Measurements from ENCODE around the gene TBC1D5. TPM values are rescaled to one million over a fixed set of nuclear protein-coding genes. Genes with fewer than 3 reads are reported as not detected.

TBC1D5 gene
- total RNA-seq, 1 donor from 2014 or later, result 108 TPM

DNA sequence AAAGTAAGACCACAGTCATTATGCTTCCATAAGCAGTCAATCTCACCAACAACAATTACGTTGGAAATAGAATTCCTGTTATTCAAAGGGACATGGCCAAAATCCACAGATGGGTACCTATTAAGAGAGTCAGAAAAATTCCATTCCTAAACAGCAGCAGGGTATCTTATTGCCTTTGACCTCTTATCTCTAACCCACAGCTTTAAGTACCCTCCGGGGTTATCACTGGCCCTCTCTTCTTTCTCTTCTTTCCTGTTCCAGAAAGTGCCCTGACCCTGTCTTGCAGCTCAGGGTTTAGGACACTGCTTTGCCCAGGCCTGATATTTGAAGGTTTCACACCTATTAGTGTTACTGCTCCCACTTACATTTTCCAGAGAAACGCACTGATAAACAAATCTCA lies 428.7 kb downstream of the TBC1D5 start:
- H3F3A ChIP-seq (ENCODE audit: low read depth), result no peaks in the 10 kb centered on the region
- no peak overlapping the region for H3K27ac Mint-ChIP-seq
- no peak overlapping the region for H2AFZ ChIP-seq (replicated peaks)
- no peak overlapping the region for H3K4me3 ChIP-seq
- no peak overlapping the region for H3K4me2 ChIP-seq
- TF ChIP-seq, protein P1, sequence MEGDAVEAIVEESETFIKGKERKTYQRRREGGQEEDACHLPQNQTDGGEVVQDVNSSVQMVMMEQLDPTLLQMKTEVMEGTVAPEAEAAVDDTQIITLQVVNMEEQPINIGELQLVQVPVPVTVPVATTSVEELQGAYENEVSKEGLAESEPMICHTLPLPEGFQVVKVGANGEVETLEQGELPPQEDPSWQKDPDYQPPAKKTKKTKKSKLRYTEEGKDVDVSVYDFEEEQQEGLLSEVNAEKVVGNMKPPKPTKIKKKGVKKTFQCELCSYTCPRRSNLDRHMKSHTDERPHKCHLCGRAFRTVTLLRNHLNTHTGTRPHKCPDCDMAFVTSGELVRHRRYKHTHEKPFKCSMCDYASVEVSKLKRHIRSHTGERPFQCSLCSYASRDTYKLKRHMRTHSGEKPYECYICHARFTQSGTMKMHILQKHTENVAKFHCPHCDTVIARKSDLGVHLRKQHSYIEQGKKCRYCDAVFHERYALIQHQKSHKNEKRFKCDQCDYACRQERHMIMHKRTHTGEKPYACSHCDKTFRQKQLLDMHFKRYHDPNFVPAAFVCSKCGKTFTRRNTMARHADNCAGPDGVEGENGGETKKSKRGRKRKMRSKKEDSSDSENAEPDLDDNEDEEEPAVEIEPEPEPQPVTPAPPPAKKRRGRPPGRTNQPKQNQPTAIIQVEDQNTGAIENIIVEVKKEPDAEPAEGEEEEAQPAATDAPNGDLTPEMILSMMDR (IDR thresholded peaks at IDR 0.05), result no peak
- no peak for TF ChIP-seq EZH2 (IDR thresholded peaks at IDR 0.05)
- TF ChIP-seq EZH2phosphoT487 (IDR thresholded peaks at IDR 0.05), result no peak
- no peak overlapping the region for H3K27ac ChIP-seq
- no peaks in the 10 kb centered on the region for H3K27me3 Mint-ChIP-seq (ENCODE audit: insufficient read depth, low read depth)
- H3K4me1 Mint-ChIP-seq, result no peaks in the 10 kb centered on the region
- no peaks in the 10 kb centered on the region for H3K9me3 Mint-ChIP-seq
- no peaks in the 10 kb centered on the region for H3K27me3 ChIP-seq
- no peaks in the 10 kb centered on the region for H3K9me3 ChIP-seq (ENCODE audit: low read depth)
- H3K36me3 ChIP-seq, result no peaks in the 10 kb centered on the region
- H3K4me1 ChIP-seq, result no peaks in the 10 kb centered on the region
- H3K4me3 Mint-ChIP-seq, result no peak overlapping the region
- no peak for DNase-seq (ENCODE audit: low spot score)
- no peaks in the 10 kb centered on the region for H4K20me1 ChIP-seq (ENCODE audit: low read depth)
- H3K9ac ChIP-seq, result no peak overlapping the region
- H3K36me3 Mint-ChIP-seq, result no peaks in the 10 kb centered on the region
- H3K79me2 ChIP-seq (ENCODE audit: low read depth), result no peaks in the 10 kb centered on the region

GRCh38 chr3:17310983-17311382 lies 431.4 kb downstream of the TBC1D5 start:
- no peaks in the 10 kb centered on the region for H3K36me3 Mint-ChIP-seq
- H3F3A ChIP-seq (ENCODE audit: low read depth), result no peaks in the 10 kb centered on the region
- H3K4me3 ChIP-seq, result no peak overlapping the region
- no peaks in the 10 kb centered on the region for H3K27me3 Mint-ChIP-seq (ENCODE audit: insufficient read depth, low read depth)
- H3K79me2 ChIP-seq (ENCODE audit: low read depth), result no peaks in the 10 kb centered on the region
- TF ChIP-seq EZH2phosphoT487 (IDR thresholded peaks at IDR 0.05) (no peak), EZH2 (IDR thresholded peaks at IDR 0.05) (no peak)
- no peak overlapping the region for H3K27ac ChIP-seq
- H3K27ac Mint-ChIP-seq, result no peak overlapping the region
- H3K9me3 ChIP-seq (ENCODE audit: low read depth), result no peaks in the 10 kb centered on the region
- no peaks in the 10 kb centered on the region for H3K27me3 ChIP-seq
- no peak for DNase-seq (ENCODE audit: low spot score)
- H3K9me3 Mint-ChIP-seq, result no peaks in the 10 kb centered on the region
- no peaks in the 10 kb centered on the region for H3K4me1 ChIP-seq
- no peak overlapping the region for H2AFZ ChIP-seq (replicated peaks)
- H4K20me1 ChIP-seq (ENCODE audit: low read depth), result no peaks in the 10 kb centered on the region
- H3K36me3 ChIP-seq, result no peaks in the 10 kb centered on the region
- no peaks in the 10 kb centered on the region for H3K4me1 Mint-ChIP-seq
- no peak overlapping the region for H3K4me2 ChIP-seq
- H3K9ac ChIP-seq, result no peak overlapping the region
- H3K4me3 Mint-ChIP-seq, result no peak overlapping the region

- no peak overlapping the region for H3K4me3 ChIP-seq
- H3K27me3 ChIP-seq, result no peaks in the 10 kb centered on the region
- H2AFZ ChIP-seq (replicated peaks), result no peak overlapping the region
- H3K36me3 ChIP-seq, result no peaks in the 10 kb centered on the region
- Mint-ChIP-seq H3K4me3 (no peak overlapping the region), H3K27me3 (ENCODE audit: insufficient read depth, low read depth) (no peaks in the 10 kb centered on the region), H3K4me1 (no peaks in the 10 kb centered on the region), H3K9me3 (no peaks in the 10 kb centered on the region), H3K27ac (no peak overlapping the region), H3K36me3 (no peaks in the 10 kb centered on the region)
- H3F3A ChIP-seq (ENCODE audit: low read depth), result no peaks in the 10 kb centered on the region
- TF ChIP-seq, protein P1 (IDR thresholded peaks at IDR 0.05), result peak; percentile 18
- TF ChIP-seq EZH2 (IDR thresholded peaks at IDR 0.05), result no peak
- H3K9ac ChIP-seq, result no peak overlapping the region
- no peak overlapping the region for H3K27ac ChIP-seq
- no peak overlapping the region for H3K4me2 ChIP-seq
- H3K79me2 ChIP-seq (ENCODE audit: low read depth), result no peaks in the 10 kb centered on the region
- H4K20me1 ChIP-seq (ENCODE audit: low read depth), result no peaks in the 10 kb centered on the region
- H3K9me3 ChIP-seq (ENCODE audit: low read depth), result no peaks in the 10 kb centered on the region
- no peak for DNase-seq (ENCODE audit: low spot score)
- no peaks in the 10 kb centered on the region for H3K4me1 ChIP-seq
Measured at GRCh38 chr3:17307887-17308286, 434.5 kb downstream of the TBC1D5 start.

- Mint-ChIP-seq H3K4me3 (no peak overlapping the region), H3K27me3 (ENCODE audit: insufficient read depth, low read depth) (no peaks in the 10 kb centered on the region), H3K9me3 (no peaks in the 10 kb centered on the region), H3K36me3 (no peaks in the 10 kb centered on the region), H3K4me1 (no peaks in the 10 kb centered on the region), H3K27ac (no peak overlapping the region)
- no peak overlapping the region for H3K27ac ChIP-seq
- H3K79me2 ChIP-seq (ENCODE audit: low read depth), result no peaks in the 10 kb centered on the region
- no peaks in the 10 kb centered on the region for H4K20me1 ChIP-seq (ENCODE audit: low read depth)
- no peak overlapping the region for H2AFZ ChIP-seq (replicated peaks)
- H3K9ac ChIP-seq, result no peak overlapping the region
- DNase-seq (ENCODE audit: low spot score), result no peak
- H3K9me3 ChIP-seq (ENCODE audit: low read depth), result no peaks in the 10 kb centered on the region
- TF ChIP-seq, protein P1 (IDR thresholded peaks at IDR 0.05), result no peak
- TF ChIP-seq EZH2 (IDR thresholded peaks at IDR 0.05) (no peak), EZH2phosphoT487 (IDR thresholded peaks at IDR 0.05) (no peak)
- H3K4me3 ChIP-seq, result no peak overlapping the region
- no peak overlapping the region for H3K4me2 ChIP-seq
- H3K27me3 ChIP-seq, result no peaks in the 10 kb centered on the region
- H3K4me1 ChIP-seq, result no peaks in the 10 kb centered on the region
- H3F3A ChIP-seq (ENCODE audit: low read depth), result no peaks in the 10 kb centered on the region
- H3K36me3 ChIP-seq, result no peaks in the 10 kb centered on the region
Measured at GRCh38 chr3:17307482-17307881, 434.9 kb downstream of the TBC1D5 start.

Data from neural progenitor cell (in vitro differentiated cells).